LNCAP (cell line): Measurements from ENCODE around the gene MAPK1.

ENCODE experiments used
- TF ChIP-seq, protein P1 (sequence below): fragments of 450-650 bp; IDR thresholded peaks from 2 replicates; pipeline ENCODE4 v1.5.1; 2017; ENCODE audit warnings: mild to moderate bottlenecking

Gene MAPK1

DNA sequence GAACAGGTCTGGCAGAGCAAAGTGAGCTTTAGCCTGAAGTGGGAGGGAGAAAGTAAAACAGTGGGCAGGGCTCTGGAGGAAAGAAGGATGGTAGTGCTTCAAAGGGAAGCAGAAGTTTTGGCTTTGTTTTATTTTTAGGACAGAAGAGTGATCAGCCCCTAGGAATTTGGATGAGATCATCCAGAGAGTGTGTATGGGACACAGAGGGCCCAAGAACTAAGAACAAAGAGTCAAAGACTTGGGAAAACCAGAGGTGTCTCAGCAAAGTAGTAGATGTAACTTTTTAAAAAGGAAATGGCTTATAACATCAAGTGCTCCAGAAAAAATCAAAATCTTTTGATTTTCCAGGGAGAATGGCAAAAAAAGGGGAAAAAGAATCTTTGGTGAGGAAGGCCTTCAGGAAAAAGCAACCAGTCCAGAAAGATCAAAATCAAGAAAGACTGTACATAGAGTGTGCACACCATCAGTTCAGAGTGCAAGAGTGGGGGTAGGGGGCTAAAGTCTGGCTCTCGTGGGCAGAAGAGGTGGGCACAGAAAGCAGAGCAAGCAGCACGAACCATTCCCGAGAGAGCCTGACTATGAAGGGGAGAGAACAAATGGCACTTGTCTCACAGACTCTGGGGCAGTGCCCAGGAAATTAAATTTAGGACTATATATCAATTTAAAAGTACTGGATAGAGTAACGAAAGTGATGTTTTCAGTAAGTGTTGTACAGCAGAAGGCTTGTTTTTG, 30.0 kb downstream of the MAPK1 start:
- TF ChIP-seq, protein P1, sequence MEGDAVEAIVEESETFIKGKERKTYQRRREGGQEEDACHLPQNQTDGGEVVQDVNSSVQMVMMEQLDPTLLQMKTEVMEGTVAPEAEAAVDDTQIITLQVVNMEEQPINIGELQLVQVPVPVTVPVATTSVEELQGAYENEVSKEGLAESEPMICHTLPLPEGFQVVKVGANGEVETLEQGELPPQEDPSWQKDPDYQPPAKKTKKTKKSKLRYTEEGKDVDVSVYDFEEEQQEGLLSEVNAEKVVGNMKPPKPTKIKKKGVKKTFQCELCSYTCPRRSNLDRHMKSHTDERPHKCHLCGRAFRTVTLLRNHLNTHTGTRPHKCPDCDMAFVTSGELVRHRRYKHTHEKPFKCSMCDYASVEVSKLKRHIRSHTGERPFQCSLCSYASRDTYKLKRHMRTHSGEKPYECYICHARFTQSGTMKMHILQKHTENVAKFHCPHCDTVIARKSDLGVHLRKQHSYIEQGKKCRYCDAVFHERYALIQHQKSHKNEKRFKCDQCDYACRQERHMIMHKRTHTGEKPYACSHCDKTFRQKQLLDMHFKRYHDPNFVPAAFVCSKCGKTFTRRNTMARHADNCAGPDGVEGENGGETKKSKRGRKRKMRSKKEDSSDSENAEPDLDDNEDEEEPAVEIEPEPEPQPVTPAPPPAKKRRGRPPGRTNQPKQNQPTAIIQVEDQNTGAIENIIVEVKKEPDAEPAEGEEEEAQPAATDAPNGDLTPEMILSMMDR, result no peak

DNA sequence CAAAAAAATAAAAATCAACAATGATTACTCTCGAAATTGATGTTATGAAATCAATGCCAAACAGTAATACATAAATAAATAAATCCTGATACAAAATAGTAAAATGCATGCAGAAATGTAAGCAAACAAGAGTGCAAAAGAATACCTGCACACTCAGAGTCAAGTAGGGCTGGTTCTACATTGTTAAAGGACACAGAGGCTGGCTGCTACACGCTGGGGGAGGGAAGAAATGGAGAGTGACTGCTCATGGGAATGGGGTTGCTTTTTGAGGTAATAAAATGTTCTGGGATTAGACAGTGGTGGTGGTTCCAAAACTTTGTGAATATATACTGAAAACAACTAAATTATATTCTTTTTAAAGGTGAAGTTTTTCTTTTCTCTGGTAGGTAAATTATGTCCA, 32.1 kb downstream of the MAPK1 start:
- TF ChIP-seq, protein P1, result no peak

DNA sequence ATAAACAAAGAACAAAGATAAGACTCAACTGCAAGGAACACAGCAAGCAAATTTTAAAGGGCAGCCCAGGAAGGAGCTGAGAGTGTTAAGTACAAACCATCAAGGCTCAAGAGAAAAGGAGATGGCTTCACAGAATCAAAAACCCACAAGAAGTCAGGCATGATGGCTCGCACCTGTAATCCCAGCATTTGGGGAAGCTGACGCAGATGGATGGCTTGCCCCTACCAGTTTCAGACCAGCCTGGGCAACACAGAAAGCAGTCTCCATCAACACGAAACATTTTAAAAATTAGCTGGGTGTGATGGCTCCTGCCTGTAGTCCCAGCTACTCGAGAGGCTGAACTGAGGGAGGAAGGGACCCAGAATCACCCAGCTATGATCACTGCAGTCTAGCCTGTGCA, 32.6 kb downstream of the MAPK1 start:
- TF ChIP-seq, protein P1, result no peak

DNA sequence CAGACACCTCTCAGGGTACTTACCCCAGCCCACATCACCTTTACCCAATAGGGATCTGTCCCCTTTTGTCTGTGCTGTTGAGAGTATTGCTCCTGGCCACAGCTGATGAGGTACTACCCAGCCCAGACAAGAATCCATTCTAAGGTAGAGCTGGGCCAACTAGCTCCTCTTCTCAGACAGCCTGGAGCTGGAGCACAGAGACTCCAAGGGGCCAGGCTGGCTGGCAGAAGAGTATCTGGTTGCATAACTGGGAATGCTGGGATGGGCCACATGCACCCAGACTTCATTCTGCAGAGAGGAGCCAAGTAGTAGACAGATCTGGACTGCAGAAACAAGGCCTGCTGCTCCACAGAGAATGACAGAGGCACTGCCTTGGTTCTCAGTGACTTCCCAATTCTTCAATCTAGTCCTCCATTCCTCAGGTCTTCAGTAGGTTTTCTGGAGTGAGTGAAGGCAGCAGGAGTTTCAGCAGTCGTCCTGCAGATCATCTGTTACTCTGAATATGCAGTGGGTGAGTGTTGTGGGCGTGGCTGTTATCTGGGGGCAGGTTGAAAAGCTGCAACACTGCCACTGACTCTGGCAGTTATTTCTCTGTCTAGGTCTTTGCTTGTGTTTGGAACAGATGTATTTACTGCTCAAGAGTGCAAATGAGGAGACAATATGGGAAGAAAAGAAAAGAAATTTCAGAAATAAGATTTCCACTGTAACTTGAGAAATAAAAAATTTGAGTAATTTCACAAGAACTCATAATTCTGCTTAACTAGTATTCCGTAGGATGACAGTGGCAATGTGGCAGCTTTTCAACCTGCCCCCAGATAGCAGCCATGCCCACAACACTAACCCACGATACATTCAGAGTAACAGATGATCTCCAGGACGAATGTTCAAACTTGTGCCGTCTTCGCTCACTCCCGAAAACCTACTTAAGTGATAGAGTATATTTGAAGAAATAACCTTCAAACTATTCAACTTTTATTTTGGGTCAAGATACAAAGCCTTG, 34.9 kb downstream of the MAPK1 start:
- TF ChIP-seq, protein P1, result no peak

DNA sequence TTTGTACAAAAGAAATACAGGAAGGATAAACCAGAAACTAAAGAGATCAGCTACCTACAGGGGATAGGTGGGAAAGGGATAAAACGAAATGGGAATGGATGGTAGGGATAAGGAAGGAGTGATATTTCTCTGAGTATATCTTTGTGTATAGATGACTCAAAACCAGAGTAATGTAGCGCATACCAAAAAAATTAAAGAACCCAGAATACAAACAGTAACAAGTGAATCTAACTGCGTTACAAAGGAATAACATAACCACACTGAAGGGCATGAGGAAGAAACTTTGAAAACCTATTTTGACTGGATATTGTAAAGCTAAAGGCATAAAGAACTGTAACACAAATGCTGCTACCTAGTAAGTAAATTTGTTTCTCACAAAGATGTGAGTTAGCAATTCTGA, 37.9 kb downstream of the MAPK1 start:
- TF ChIP-seq, protein P1, result no peak

DNA sequence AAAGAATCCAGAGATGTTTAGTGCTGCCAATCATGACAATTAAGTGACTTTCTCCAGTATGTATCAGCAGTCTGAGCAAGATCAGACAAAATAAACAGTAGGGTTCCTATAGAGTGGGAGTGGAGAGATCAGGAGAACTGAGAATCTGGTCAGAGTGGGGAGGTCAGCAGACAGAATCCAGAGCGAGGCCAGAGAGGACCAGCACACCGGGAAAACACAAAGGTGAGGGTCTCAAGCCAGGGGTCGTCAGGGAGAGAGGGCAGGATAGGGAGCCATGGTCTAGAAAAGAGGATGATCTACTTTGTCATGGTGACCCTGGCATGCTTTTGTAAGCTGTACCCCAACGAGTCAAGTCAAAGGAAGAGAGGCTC, 39.2 kb downstream of the MAPK1 start:
- TF ChIP-seq, protein P1, result no peak

DNA sequence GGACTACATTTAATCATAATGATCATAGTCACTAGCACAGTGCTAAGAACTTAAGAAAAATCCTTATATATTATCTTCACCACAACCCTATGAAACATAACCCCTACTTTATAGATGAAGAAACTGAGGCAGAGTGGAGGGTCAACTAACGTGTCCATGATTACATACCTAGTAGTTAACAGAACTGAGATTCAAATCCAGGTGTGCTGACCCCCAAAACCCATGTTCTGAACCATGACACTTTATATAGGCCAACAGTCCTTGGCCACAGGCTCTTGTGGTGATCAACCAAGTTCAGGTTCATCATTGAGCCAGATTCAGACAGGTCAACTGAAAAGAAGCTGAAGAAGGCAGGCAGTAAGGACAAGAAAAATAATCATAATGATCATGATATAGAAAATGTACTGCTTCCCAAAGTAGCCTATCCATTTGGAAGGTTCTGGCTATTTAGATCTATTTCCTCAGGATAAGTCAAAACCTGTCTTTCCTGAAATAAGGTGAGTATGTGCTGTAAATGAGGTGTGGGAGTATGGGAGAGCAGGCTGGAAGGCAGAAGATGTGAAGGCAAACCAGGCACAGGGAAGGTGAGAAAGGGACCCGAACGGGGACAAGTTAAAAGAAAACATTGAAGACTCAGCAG, 39.7 kb downstream of the MAPK1 start:
- TF ChIP-seq, protein P1, result no peak
